ENCODE data around the gene IP6K3.

IP6K3 gene

GRCh38 chr6:33761922-33762629 is 15.4 kb upstream of the IP6K3 start:
- Mint-ChIP-seq H3K4me1 (no peaks in the 10 kb centered on the region), H3K27me3 (peaks cover 48% of the 10 kb centered on the region), H3K27ac (no peak overlapping the region), H3K9me3 (no peaks in the 10 kb centered on the region), H3K36me3 (no peaks in the 10 kb centered on the region), H3K4me3 (no peak overlapping the region)
- CTCF ChIA-PET, result interaction anchor here (0.6 to 16.2 kb wide), 11 partner anchors 12 to 394 kb away, joined by 3 to 144 read pairs (median 3); partner anchors contain the start of genes IP6K3 and UQCC2
- DNase-seq, result peak; percentile 75

- H3K36me3 Mint-ChIP-seq, result no peaks in the 10 kb centered on the region
- no peaks in the 10 kb centered on the region for H3K4me1 Mint-ChIP-seq
Observed at GRCh38 chr6:33761581-33761921, 14.8 kb upstream of the IP6K3 start.

GRCh38 chr6:33759887-33760629 is 13.4 kb upstream of the IP6K3 start:
- Mint-ChIP-seq H3K36me3 (no peaks in the 10 kb centered on the region), H3K9me3 (no peaks in the 10 kb centered on the region), H3K27me3 (peaks cover 38% of the 10 kb centered on the region), H3K4me1 (no peaks in the 10 kb centered on the region), H3K4me3 (no peak overlapping the region), H3K27ac (no peak overlapping the region)
- CTCF ChIA-PET, result interaction anchor here (0.7 to 16.2 kb wide), 5 partner anchors 10 to 267 kb away, joined by 3 to 144 read pairs (median 4); partner anchors contain the start of genes IP6K3 and UQCC2
- no peak for DNase-seq

More at GRCh38 chr6:33761581-33761921, 14.8 kb upstream of the IP6K3 start:
- Mint-ChIP-seq H3K27me3 (peaks cover 46% of the 10 kb centered on the region), H3K27ac (no peak overlapping the region), H3K4me3 (no peak overlapping the region), H3K9me3 (no peaks in the 10 kb centered on the region)
- CTCF ChIA-PET, result interaction anchor here (0.7 to 16.2 kb wide), 8 partner anchors 12 to 394 kb away, joined by 3 to 144 read pairs (median 4); partner anchors contain the start of genes IP6K3 and UQCC2
- DNase-seq, result no peak

GRCh38 chr6:33758815-33759216 is 12.1 kb upstream of the IP6K3 start:
- Mint-ChIP-seq H3K4me1 (no peaks in the 10 kb centered on the region), H3K4me3 (no peak overlapping the region), H3K27me3 (peaks cover 31% of the 10 kb centered on the region), H3K36me3 (no peaks in the 10 kb centered on the region), H3K9me3 (no peaks in the 10 kb centered on the region), H3K27ac (no peak overlapping the region)
- CTCF ChIA-PET, result interaction anchor here (0.8 to 1.6 kb wide), 2 partner anchors 12 to 15 kb away, joined by 3 to 4 read pairs; no protein-coding TSS in a partner anchor
- DNase-seq, result no peak

GRCh38 chr6:33757906-33758305 is 11.2 kb upstream of the IP6K3 start:
- Mint-ChIP-seq H3K27ac (no peak overlapping the region), H3K4me1 (no peaks in the 10 kb centered on the region), H3K27me3 (peaks cover 27% of the 10 kb centered on the region), H3K9me3 (no peaks in the 10 kb centered on the region), H3K4me3 (no peak overlapping the region), H3K36me3 (no peaks in the 10 kb centered on the region)
- CTCF ChIA-PET, result interaction anchor here (0.8 to 15.6 kb wide), 4 partner anchors 9 to 47 kb away, joined by 3 to 144 read pairs (median 4); partner anchors contain the start of gene UQCC2
- DNase-seq, result no peak

- no peaks in the 10 kb centered on the region for H3K4me1 Mint-ChIP-seq
- CTCF ChIA-PET, result interaction anchor here (1.2 to 15.6 kb wide), 2 partner anchors 10 to 46 kb away, joined by 3 to 144 read pairs; partner anchors contain the start of gene UQCC2
- peaks cover 25% of the 10 kb centered on the region for H3K27me3 Mint-ChIP-seq
- DNase-seq, result no peak
- H3K27ac Mint-ChIP-seq, result no peak overlapping the region
- H3K4me3 Mint-ChIP-seq, result no peak overlapping the region
- no peaks in the 10 kb centered on the region for H3K36me3 Mint-ChIP-seq
- no peaks in the 10 kb centered on the region for H3K9me3 Mint-ChIP-seq
Observed at GRCh38 chr6:33757113-33757512, 10.4 kb upstream of the IP6K3 start.

GRCh38 chr6:33756211-33756954 is 9.7 kb upstream of the IP6K3 start:
- CTCF ChIA-PET, result interaction anchor here (15.6 kb wide), 1 partner anchor 11 kb away, joined by 144 read pairs; no protein-coding TSS in a partner anchor
- Mint-ChIP-seq H3K36me3 (no peaks in the 10 kb centered on the region), H3K27ac (no peak overlapping the region), H3K27me3 (peaks cover 24% of the 10 kb centered on the region), H3K4me3 (no peak overlapping the region), H3K9me3 (no peaks in the 10 kb centered on the region), H3K4me1 (no peaks in the 10 kb centered on the region)
- DNase-seq, result no peak

- Mint-ChIP-seq H3K9me3 (no peaks in the 10 kb centered on the region), H3K27me3 (peaks cover 14% of the 10 kb centered on the region), H3K27ac (no peak overlapping the region), H3K4me3 (no peak overlapping the region), H3K4me1 (no peaks in the 10 kb centered on the region), H3K36me3 (no peaks in the 10 kb centered on the region)
- DNase-seq, result no peak
- CTCF ChIA-PET, result interaction anchor here (0.6 to 15.6 kb wide), 2 partner anchors 11 to 12 kb away, joined by 3 to 144 read pairs; no protein-coding TSS in a partner anchor
Observed at GRCh38 chr6:33755070-33755869, 8.6 kb upstream of the IP6K3 start.

GRCh38 chr6:33754222-33754621 is 7.5 kb upstream of the IP6K3 start:
- Mint-ChIP-seq H3K27ac (no peak overlapping the region), H3K4me3 (no peak overlapping the region), H3K4me1 (no peaks in the 10 kb centered on the region), H3K27me3 (peaks cover 10% of the 10 kb centered on the region), H3K36me3 (no peaks in the 10 kb centered on the region), H3K9me3 (no peaks in the 10 kb centered on the region)
- CTCF ChIA-PET, result interaction anchor here (0.6 to 15.6 kb wide), 2 partner anchors 10 to 13 kb away, joined by 3 to 144 read pairs; no protein-coding TSS in a partner anchor
- DNase-seq, result no peak

- no peaks in the 10 kb centered on the region for H3K4me1 Mint-ChIP-seq
- no peaks in the 10 kb centered on the region for H3K36me3 Mint-ChIP-seq
- CTCF ChIA-PET, result interaction anchor here (0.8 to 15.6 kb wide), 2 partner anchors 9 to 15 kb away, joined by 3 to 144 read pairs; no protein-coding TSS in a partner anchor
- no peaks in the 10 kb centered on the region for H3K9me3 Mint-ChIP-seq
- no peak overlapping the region for H3K4me3 Mint-ChIP-seq
- H3K27ac Mint-ChIP-seq, result no peak overlapping the region
- H3K27me3 Mint-ChIP-seq, result peaks cover 17% of the 10 kb centered on the region
- no peak for DNase-seq
Observed at GRCh38 chr6:33752646-33753015, 5.9 kb upstream of the IP6K3 start.

- H3K27me3 Mint-ChIP-seq, result peaks cover 22% of the 10 kb centered on the region
- H3K36me3 Mint-ChIP-seq, result no peaks in the 10 kb centered on the region
- H3K9me3 Mint-ChIP-seq, result no peaks in the 10 kb centered on the region
- DNase-seq, result no peak
- H3K27ac Mint-ChIP-seq, result no peak overlapping the region
- no peak overlapping the region for H3K4me3 Mint-ChIP-seq
- H3K4me1 Mint-ChIP-seq, result no peaks in the 10 kb centered on the region
- CTCF ChIA-PET, result interaction anchor here (15.6 kb wide), 1 partner anchor 15 kb away, joined by 144 read pairs; no protein-coding TSS in a partner anchor
Observed at GRCh38 chr6:33751771-33752645, 5.3 kb upstream of the IP6K3 start.

GRCh38 chr6:33750244-33750991 is 3.7 kb upstream of the IP6K3 start:
- H3K36me3 Mint-ChIP-seq, result no peaks in the 10 kb centered on the region
- no peaks in the 10 kb centered on the region for H3K9me3 Mint-ChIP-seq
- H3K27ac Mint-ChIP-seq, result no peak overlapping the region
- DNase-seq, result no peak
- peaks cover 34% of the 10 kb centered on the region for H3K27me3 Mint-ChIP-seq
- H3K4me3 Mint-ChIP-seq, result no peak overlapping the region
- CTCF ChIA-PET, result interaction anchor here (15.6 kb wide), 1 partner anchor 17 kb away, joined by 144 read pairs; no protein-coding TSS in a partner anchor
- H3K4me1 Mint-ChIP-seq, result no peaks in the 10 kb centered on the region

Data from activated naive CD4-positive, alpha-beta T cell treated with anti-CD3 and anti-CD28 coated beads, Interleukin-2, amount 10 ng/mL, durations not matched to agents 7 days and 5 days (primary cell).